Fibroblast of mammary gland (primary cell): ENCODE data around the gene THEM4.
A peak's percentile ranks its signal among the peaks of the same experiment; 100 is the strongest.
"Not testable (repeated sequence)": the region's sequence is repeated elsewhere in the genome, so short reads cannot be mapped to it uniquely, and the experiment has no call there.

Experiments used
- DNase-seq: peaks from one replicate; pipeline ENCODE4 v3.0.0-alpha.2; 2010; ENCODE audit warnings: low read depth
- H3K4me3 ChIP-seq: 2 replicates; pipeline ENCODE4 v1.5.1; 2011; ENCODE audit warnings: low read depth, mild to moderate bottlenecking, low read length, moderate library complexity; ENCODE audit not compliant: control insufficient read depth
- CTCF ChIP-seq: conservative IDR thresholded peaks from 2 replicates; pipeline ENCODE4 v1.5.1; 2011; ENCODE audit warnings: low read depth, low read length, inconsistent platforms; ENCODE audit not compliant: control insufficient read depth, insufficient read depth

THEM4 gene

GRCh38 chr1:151893176-151893924 is 16.0 kb downstream of the THEM4 start:
- no peak overlapping the region for H3K4me3 ChIP-seq
- DNase-seq, result peak; percentile 28
- no peak for TF ChIP-seq CTCF

DNA sequence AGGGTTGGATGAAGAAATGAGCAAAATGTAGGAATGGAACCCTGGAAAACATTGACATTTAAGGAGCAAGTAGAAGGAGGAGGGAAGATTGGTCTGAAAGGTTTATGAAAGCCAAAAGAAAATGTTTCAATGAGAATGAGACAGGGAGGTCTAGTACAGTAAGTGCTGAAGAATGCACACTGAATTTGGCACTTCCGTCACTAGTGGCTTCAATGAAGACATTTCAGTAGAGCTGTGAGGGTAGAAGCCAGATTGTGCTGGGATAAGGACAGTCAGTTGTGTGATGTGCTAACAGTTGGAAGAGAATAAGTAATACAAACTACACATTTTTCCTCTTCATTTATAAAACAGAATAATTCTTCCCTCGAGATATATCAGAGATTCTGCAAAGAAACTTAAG is 17.1 kb downstream of the THEM4 start:
- no peak overlapping the region for H3K4me3 ChIP-seq
- DNase-seq, result peak; percentile 48
- no peak for TF ChIP-seq CTCF

- H3K4me3 ChIP-seq, result no peak overlapping the region
- DNase-seq, result no peak
- no peak for TF ChIP-seq CTCF
Observed at GRCh38 chr1:151891512-151891911, 17.8 kb downstream of the THEM4 start.

- no peak overlapping the region for H3K4me3 ChIP-seq
- TF ChIP-seq CTCF, result peak; percentile 37
- peak; percentile 21 for DNase-seq
Observed at GRCh38 chr1:151888972-151889570, 20.2 kb downstream of the THEM4 start.

DNA sequence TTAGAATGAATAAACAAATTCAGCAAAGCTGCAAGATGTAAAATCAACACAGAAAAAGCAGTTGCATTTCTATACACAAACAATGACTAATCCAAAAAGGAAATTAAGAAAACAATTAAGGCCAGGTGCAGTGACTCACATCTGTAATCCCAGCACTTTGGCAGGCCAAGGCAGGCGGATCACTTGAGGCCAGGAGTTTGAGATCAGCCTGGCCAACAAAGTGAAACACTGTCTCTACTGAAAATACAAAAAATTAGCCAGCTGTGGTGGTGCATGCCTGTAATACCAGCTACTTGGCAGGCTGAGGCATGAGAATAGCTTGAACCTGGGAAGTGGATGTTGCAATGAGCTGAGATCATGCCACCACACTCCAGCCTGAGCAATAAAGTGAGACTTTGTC is 22.3 kb downstream of the THEM4 start:
- peak; percentile 80 for DNase-seq
- H3K4me3 ChIP-seq, result no peak overlapping the region
- TF ChIP-seq CTCF, result no peak

- no peak for TF ChIP-seq CTCF
- no peak overlapping the region for H3K4me3 ChIP-seq
- DNase-seq, result peak; percentile 34
Observed at GRCh38 chr1:151885479-151885878, 23.8 kb downstream of the THEM4 start.

DNA sequence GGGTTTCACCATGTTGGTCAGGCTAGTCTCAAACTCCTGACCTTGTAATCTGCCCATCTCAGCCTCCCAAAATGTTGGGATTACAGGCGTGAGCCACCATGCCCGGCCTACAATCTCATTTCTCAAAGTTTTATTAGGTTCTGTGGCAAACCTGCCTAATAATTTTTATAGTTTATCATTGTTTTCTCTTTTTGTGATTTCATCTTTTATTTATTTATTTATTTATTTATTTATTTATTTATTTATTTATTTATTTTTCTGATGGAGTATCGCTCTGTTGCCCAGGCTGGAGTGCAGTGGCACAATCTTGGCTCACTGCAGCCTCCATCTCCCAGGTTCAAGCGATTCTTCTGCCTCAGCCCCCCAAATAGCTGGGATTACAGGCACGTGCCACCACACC is 24.4 kb downstream of the THEM4 start:
- not testable (repeated sequence) for H3K4me3 ChIP-seq, DNase-seq

DNA sequence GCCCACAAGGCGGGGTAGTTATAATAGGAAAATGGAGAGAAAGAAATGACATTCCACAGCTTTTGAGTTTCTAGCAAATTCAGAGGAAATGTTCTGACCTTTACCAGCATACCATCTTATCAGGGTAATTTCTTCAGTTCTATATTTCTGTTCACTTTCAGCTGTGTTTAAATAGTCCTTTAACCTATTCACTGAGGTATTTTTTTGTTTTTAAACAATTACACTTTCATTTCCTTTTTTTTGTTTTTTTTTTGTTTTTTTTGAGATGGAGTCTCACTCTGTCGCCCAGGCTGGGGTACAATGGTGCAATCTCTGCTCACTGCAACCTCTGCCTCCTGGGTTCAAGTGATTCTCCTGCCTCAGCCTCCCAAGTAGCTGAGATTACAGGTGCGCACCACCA is 24.9 kb downstream of the THEM4 start:
- DNase-seq, H3K4me3 ChIP-seq: not testable (repeated sequence)

- not testable (repeated sequence) for DNase-seq, H3K4me3 ChIP-seq
Observed at GRCh38 chr1:151883898-151884297, 25.4 kb downstream of the THEM4 start.

GRCh38 chr1:151882918-151883317 is 26.4 kb downstream of the THEM4 start:
- not testable (repeated sequence) for H3K4me3 ChIP-seq, DNase-seq
